Gastroesophageal sphincter (tissue), 3 donors: ENCODE results near the gene SERINC4.

Source experiments
- POLR2A ChIP-seq, 2 donors: fragments of 450-650 bp; IDR thresholded peaks; one replicate each; pipeline ENCODE4 v1.6.1; 2017; ENCODE audit warnings: antibody characterized with exemption in 2 of 2, mild to moderate bottlenecking in 2 of 2, moderate library complexity in 1 of 2
- POLR2AphosphoS5 ChIP-seq: sonication (generic); formaldehyde crosslinking; IDR thresholded peaks from one replicate; pipeline ENCODE4 v1.6.1; 2017; ENCODE audit warnings: antibody characterized with exemption
- TF ChIP-seq, protein P1 (sequence below), 4 experiments: fragments of 200-600 bp in 2 of 4; fragments of 450-650 bp in 2 of 4; sonication (generic) in 1 of 4; IDR thresholded peaks; one replicate each; pipeline ENCODE4 v1.5.1; 2017 to 2019; ENCODE audit warnings: antibody characterized with exemption in 4 of 4, mild to moderate bottlenecking in 2 of 4, moderate library complexity in 2 of 4

DNA sequence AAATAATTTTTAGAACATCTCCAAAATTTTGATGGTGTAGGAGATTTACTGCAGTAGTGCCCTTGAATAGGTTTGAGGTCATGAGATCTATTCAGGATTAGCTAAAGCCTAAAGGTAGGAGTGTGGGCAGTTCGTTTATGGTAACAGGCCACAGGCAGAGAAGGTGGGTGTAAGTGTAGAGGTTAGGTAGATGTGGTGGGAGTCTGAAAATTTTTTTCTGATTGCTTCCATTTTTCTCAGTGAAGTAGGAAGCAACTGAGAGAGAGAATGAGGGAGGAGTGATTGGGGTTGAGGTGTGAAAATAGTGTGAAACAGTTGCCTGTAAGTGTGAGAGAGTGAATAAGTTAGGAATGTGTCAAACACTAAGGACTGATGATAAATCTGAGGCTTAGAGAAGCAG lies 21.0 kb downstream of the SERINC4 start:
- TF ChIP-seq, protein P1, sequence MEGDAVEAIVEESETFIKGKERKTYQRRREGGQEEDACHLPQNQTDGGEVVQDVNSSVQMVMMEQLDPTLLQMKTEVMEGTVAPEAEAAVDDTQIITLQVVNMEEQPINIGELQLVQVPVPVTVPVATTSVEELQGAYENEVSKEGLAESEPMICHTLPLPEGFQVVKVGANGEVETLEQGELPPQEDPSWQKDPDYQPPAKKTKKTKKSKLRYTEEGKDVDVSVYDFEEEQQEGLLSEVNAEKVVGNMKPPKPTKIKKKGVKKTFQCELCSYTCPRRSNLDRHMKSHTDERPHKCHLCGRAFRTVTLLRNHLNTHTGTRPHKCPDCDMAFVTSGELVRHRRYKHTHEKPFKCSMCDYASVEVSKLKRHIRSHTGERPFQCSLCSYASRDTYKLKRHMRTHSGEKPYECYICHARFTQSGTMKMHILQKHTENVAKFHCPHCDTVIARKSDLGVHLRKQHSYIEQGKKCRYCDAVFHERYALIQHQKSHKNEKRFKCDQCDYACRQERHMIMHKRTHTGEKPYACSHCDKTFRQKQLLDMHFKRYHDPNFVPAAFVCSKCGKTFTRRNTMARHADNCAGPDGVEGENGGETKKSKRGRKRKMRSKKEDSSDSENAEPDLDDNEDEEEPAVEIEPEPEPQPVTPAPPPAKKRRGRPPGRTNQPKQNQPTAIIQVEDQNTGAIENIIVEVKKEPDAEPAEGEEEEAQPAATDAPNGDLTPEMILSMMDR (IDR thresholded peaks at IDR 0.05): no peak
- TF ChIP-seq POLR2A (IDR thresholded peaks at IDR 0.05) (no peak), POLR2AphosphoS5 (no peak)
